ENCODE measurements around the gene S100Z. TPM values are rescaled to one million over a fixed set of nuclear protein-coding genes. Genes with fewer than 3 reads are reported as not detected.
"Not testable (repeated sequence)": the region's sequence is repeated elsewhere in the genome, so short reads cannot be mapped to it uniquely, and the experiment has no call there.

S100Z gene
- total RNA-seq, 1 experiment from 2014 or later: 22.4 TPM

GRCh38 chr5:76910344-76910933 lies 60.6 kb downstream of the S100Z start:
- not testable (repeated sequence) for H3K4me2 ChIP-seq (ENCODE audit: low read depth, low read length, poor library complexity, severe bottlenecking); H4K20me1 ChIP-seq (ENCODE audit: insufficient read depth, low read depth, low read length); H3K36me3 ChIP-seq (ENCODE audit: insufficient read depth, low read length); H3K27ac ChIP-seq (ENCODE audit: low read length); H3K9me3 ChIP-seq (ENCODE audit: low read length); H3K27me3 ChIP-seq (ENCODE audit: low read length); H2AFZ ChIP-seq (ENCODE audit: low read length); H3K9me2 ChIP-seq (replicated peaks; ENCODE audit: insufficient read depth, low read length); H3K4me1 ChIP-seq (ENCODE audit: low read length); H3K9ac ChIP-seq (ENCODE audit: low read length); H3K4me3 ChIP-seq (ENCODE audit: low read length); DNase-seq
- H3K79me2 ChIP-seq (ENCODE audit: low read length): peaks cover 21% of the 10 kb centered on the region

GRCh38 chr5:76914671-76915070 lies 64.9 kb downstream of the S100Z start:
- H3K4me2 ChIP-seq (ENCODE audit: low read depth, low read length, poor library complexity, severe bottlenecking); H3K4me3 ChIP-seq (ENCODE audit: low read length); H3K9me3 ChIP-seq (ENCODE audit: low read length); H3K9ac ChIP-seq (ENCODE audit: low read length); H3K4me1 ChIP-seq (ENCODE audit: low read length); DNase-seq; H3K27ac ChIP-seq (ENCODE audit: low read length); H3K27me3 ChIP-seq (ENCODE audit: low read length); H2AFZ ChIP-seq (ENCODE audit: low read length); H3K79me2 ChIP-seq (ENCODE audit: low read length); H3K9me2 ChIP-seq (replicated peaks; ENCODE audit: insufficient read depth, low read length); H3K36me3 ChIP-seq (ENCODE audit: insufficient read depth, low read length); H4K20me1 ChIP-seq (ENCODE audit: insufficient read depth, low read depth, low read length): not testable (repeated sequence)

- Histone ChIP-seq H3K9ac (ENCODE audit: low read length) (no peak overlapping the region), H3K27me3 (ENCODE audit: low read length) (no peaks in the 10 kb centered on the region), H3K9me3 (ENCODE audit: low read length) (no peaks in the 10 kb centered on the region), H3K4me3 (ENCODE audit: low read length) (no peak overlapping the region), H3K27ac (ENCODE audit: low read length) (no peak overlapping the region), H3K36me3 (ENCODE audit: insufficient read depth, low read length) (no peaks in the 10 kb centered on the region; the same call in none of the 2 replicates), H3K4me2 (ENCODE audit: low read depth, low read length, poor library complexity, severe bottlenecking) (no peak overlapping the region), H3K79me2 (ENCODE audit: low read length) (peaks cover 14% of the 10 kb centered on the region; the same call in 1 of the 2 replicates), H3K9me2 (replicated peaks; ENCODE audit: insufficient read depth, low read length) (no peaks in the 10 kb centered on the region), H4K20me1 (ENCODE audit: insufficient read depth, low read depth, low read length) (no peaks in the 10 kb centered on the region), H2AFZ (ENCODE audit: low read length) (no peak overlapping the region), H3K4me1 (ENCODE audit: low read length) (no peaks in the 10 kb centered on the region)
- no peak for DNase-seq
Observed at GRCh38 chr5:76918539-76918938, 68.7 kb downstream of the S100Z start.

- Histone ChIP-seq H3K4me1 (ENCODE audit: low read length) (no peaks in the 10 kb centered on the region), H3K36me3 (ENCODE audit: insufficient read depth, low read length) (no peaks in the 10 kb centered on the region; the same call in 1 of the 2 replicates), H3K4me3 (ENCODE audit: low read length) (no peak overlapping the region), H3K9ac (ENCODE audit: low read length) (no peak overlapping the region), H2AFZ (ENCODE audit: low read length) (no peak overlapping the region), H3K9me3 (ENCODE audit: low read length) (no peaks in the 10 kb centered on the region), H3K27me3 (ENCODE audit: low read length) (no peaks in the 10 kb centered on the region), H4K20me1 (ENCODE audit: insufficient read depth, low read depth, low read length) (no peaks in the 10 kb centered on the region), H3K79me2 (ENCODE audit: low read length) (peaks cover 14% of the 10 kb centered on the region; the same call in 1 of the 2 replicates), H3K27ac (ENCODE audit: low read length) (no peak overlapping the region), H3K4me2 (ENCODE audit: low read depth, low read length, poor library complexity, severe bottlenecking) (no peak overlapping the region), H3K9me2 (replicated peaks; ENCODE audit: insufficient read depth, low read length) (no peaks in the 10 kb centered on the region)
- no peak for DNase-seq
Observed at GRCh38 chr5:76920491-76920890, 70.7 kb downstream of the S100Z start.

- Histone ChIP-seq H3K36me3 (ENCODE audit: insufficient read depth, low read length) (no peaks in the 10 kb centered on the region), H3K4me3 (ENCODE audit: low read length) (no peak overlapping the region), H2AFZ (ENCODE audit: low read length) (no peak overlapping the region), H3K9me2 (replicated peaks; ENCODE audit: insufficient read depth, low read length) (no peaks in the 10 kb centered on the region), H3K9me3 (ENCODE audit: low read length) (no peaks in the 10 kb centered on the region), H4K20me1 (ENCODE audit: insufficient read depth, low read depth, low read length) (no peaks in the 10 kb centered on the region), H3K9ac (ENCODE audit: low read length) (no peak overlapping the region), H3K4me2 (ENCODE audit: low read depth, low read length, poor library complexity, severe bottlenecking) (no peak overlapping the region), H3K27ac (ENCODE audit: low read length) (no peak overlapping the region), H3K27me3 (ENCODE audit: low read length) (no peaks in the 10 kb centered on the region), H3K79me2 (ENCODE audit: low read length) (no peaks in the 10 kb centered on the region), H3K4me1 (ENCODE audit: low read length) (no peaks in the 10 kb centered on the region)
- DNase-seq: no peak
Observed at GRCh38 chr5:76926329-76927105, 76.7 kb downstream of the S100Z start.

GRCh38 chr5:76927961-76928360 lies 78.1 kb downstream of the S100Z start:
- DNase-seq: no peak

GRCh38 chr5:76930083-76930482 lies 80.3 kb downstream of the S100Z start:
- no peaks in the 10 kb centered on the region for H3K4me1 ChIP-seq (ENCODE audit: low read length)
- no peaks in the 10 kb centered on the region for H3K36me3 ChIP-seq (ENCODE audit: insufficient read depth, low read length)
- H3K9me2 ChIP-seq (replicated peaks; ENCODE audit: insufficient read depth, low read length): no peaks in the 10 kb centered on the region
- no peak overlapping the region for H3K4me2 ChIP-seq (ENCODE audit: low read depth, low read length, poor library complexity, severe bottlenecking)
- H3K9ac ChIP-seq (ENCODE audit: low read length): no peak overlapping the region
- no peaks in the 10 kb centered on the region for H4K20me1 ChIP-seq (ENCODE audit: insufficient read depth, low read depth, low read length)
- no peaks in the 10 kb centered on the region for H3K27me3 ChIP-seq (ENCODE audit: low read length)
- H3K27ac ChIP-seq (ENCODE audit: low read length): no peak overlapping the region
- no peak overlapping the region for H3K4me3 ChIP-seq (ENCODE audit: low read length)
- DNase-seq: no peak
- H3K79me2 ChIP-seq (ENCODE audit: low read length): no peaks in the 10 kb centered on the region
- H2AFZ ChIP-seq (ENCODE audit: low read length): no peak overlapping the region
- H3K9me3 ChIP-seq (ENCODE audit: low read length): no peaks in the 10 kb centered on the region

More at GRCh38 chr5:76927961-76928360, 78.1 kb downstream of the S100Z start:
- no peak overlapping the region for H3K9ac ChIP-seq (ENCODE audit: low read length)
- H3K4me1 ChIP-seq (ENCODE audit: low read length): no peaks in the 10 kb centered on the region
- H4K20me1 ChIP-seq (ENCODE audit: insufficient read depth, low read depth, low read length): no peaks in the 10 kb centered on the region
- no peak overlapping the region for H3K27ac ChIP-seq (ENCODE audit: low read length)
- no peaks in the 10 kb centered on the region for H3K9me3 ChIP-seq (ENCODE audit: low read length)
- no peak overlapping the region for H3K4me3 ChIP-seq (ENCODE audit: low read length)
- no peak overlapping the region for H2AFZ ChIP-seq (ENCODE audit: low read length)
- H3K9me2 ChIP-seq (replicated peaks; ENCODE audit: insufficient read depth, low read length): no peaks in the 10 kb centered on the region
- no peaks in the 10 kb centered on the region for H3K27me3 ChIP-seq (ENCODE audit: low read length)
- no peaks in the 10 kb centered on the region for H3K36me3 ChIP-seq (ENCODE audit: insufficient read depth, low read length)
- no peaks in the 10 kb centered on the region for H3K79me2 ChIP-seq (ENCODE audit: low read length)
- H3K4me2 ChIP-seq (ENCODE audit: low read depth, low read length, poor library complexity, severe bottlenecking): no peak overlapping the region

GRCh38 chr5:76938177-76938576 lies 88.4 kb downstream of the S100Z start:
- Histone ChIP-seq H3K27me3 (ENCODE audit: low read length) (no peaks in the 10 kb centered on the region), H4K20me1 (ENCODE audit: insufficient read depth, low read depth, low read length) (no peaks in the 10 kb centered on the region), H3K79me2 (ENCODE audit: low read length) (no peaks in the 10 kb centered on the region), H3K36me3 (ENCODE audit: insufficient read depth, low read length) (no peaks in the 10 kb centered on the region), H3K9ac (ENCODE audit: low read length) (no peak overlapping the region), H3K27ac (ENCODE audit: low read length) (no peak overlapping the region), H3K4me1 (ENCODE audit: low read length) (no peaks in the 10 kb centered on the region), H3K9me2 (replicated peaks; ENCODE audit: insufficient read depth, low read length) (no peaks in the 10 kb centered on the region), H3K4me3 (ENCODE audit: low read length) (no peak overlapping the region), H3K9me3 (ENCODE audit: low read length) (no peaks in the 10 kb centered on the region), H3K4me2 (ENCODE audit: low read depth, low read length, poor library complexity, severe bottlenecking) (no peak overlapping the region), H2AFZ (ENCODE audit: low read length) (no peak overlapping the region)
- DNase-seq: no peak
